SK-N-SH (cell line): ENCODE data around the gene TUT4. TPM values are rescaled to one million over a fixed set of nuclear protein-coding genes. Genes with fewer than 3 reads are reported as not detected.
"Not testable (repeated sequence)": the region's sequence is repeated elsewhere in the genome, so short reads cannot be mapped to it uniquely, and the experiment has no call there.

ENCODE experiments used
- CTCF ChIA-PET: fragments of 300-600, 350-600 bp; formaldehyde crosslinking; extraction: SDS; loops from one replicate; lab custom pipeline; 2021; lab: Yijun Ruan, JAX
- POLR2A ChIA-PET: fragments of 350-600 bp; sonication (Branson Sonifier 250); formaldehyde crosslinking; extraction: SDS; loops from one replicate; lab custom pipeline; 2020; ENCODE audit warnings: antibody characterized with exemption, inconsistent platforms; lab: Yijun Ruan, JAX
- DNase-seq: peaks from one replicate; pipeline ENCODE4 v3.0.0; 2012
- H2AFZ ChIP-seq: fragments of 200-600 bp; sonication (generic); 2 replicates; pipeline ENCODE4 v1.8.1; 2016; ENCODE audit warnings: antibody characterized with exemption, mild to moderate bottlenecking, low read depth
- H3F3A ChIP-seq: fragments of 200-600 bp; sonication (generic); replicated peaks from 2 replicates; pipeline ENCODE3; 2016; ENCODE audit warnings: antibody characterized with exemption, mild to moderate bottlenecking; ENCODE audit not compliant: insufficient read depth
- H3K27ac ChIP-seq, 2 experiments: fragments of 200-500 bp in 1 of 2; fragments of 200-600 bp in 1 of 2; sonication (Bioruptor generic) in 1 of 2; sonication (generic), shearing (Covaris generic) in 1 of 2; 2 replicates each; pipeline versions ENCODE4 v1.5.1 to v1.6.1; 2014 to 2016; ENCODE audit warnings: low read depth in 2 of 2, inconsistent platforms in 1 of 2, low read length in 1 of 2, mild to moderate bottlenecking in 1 of 2, mixed read lengths in 1 of 2
- H3K27me3 ChIP-seq: fragments of 200-600 bp; sonication (generic), shearing (Covaris generic); 2 replicates; pipeline ENCODE4 v1.6.1; 2016; ENCODE audit warnings: mixed run types; ENCODE audit not compliant: insufficient read depth
- H3K36me3 ChIP-seq, 2 experiments: fragments of 200-500 bp in 1 of 2; fragments of 200-600 bp in 1 of 2; sonication (Bioruptor generic) in 1 of 2; sonication (generic) in 1 of 2; replicated peaks in 1 of 2; 2 replicates each; pipeline versions ENCODE3 to v1.5.1; 2014 to 2016; ENCODE audit warnings: low read length in 1 of 2, mild to moderate bottlenecking in 1 of 2; ENCODE audit not compliant: insufficient read depth in 2 of 2, control insufficient read depth in 1 of 2
- H3K4me1 ChIP-seq, 2 experiments: fragments of 200-500 bp in 1 of 2; fragments of 200-600 bp in 1 of 2; sonication (Bioruptor generic) in 1 of 2; sonication (generic), shearing (Covaris generic) in 1 of 2; 2 replicates each; pipeline versions ENCODE4 v1.5.1 to v1.6.1; 2014 to 2016; ENCODE audit warnings: low read depth in 1 of 2, low read length in 1 of 2, mixed run types in 1 of 2; ENCODE audit not compliant: insufficient read depth in 2 of 2, control insufficient read depth in 1 of 2
- H3K4me2 ChIP-seq: fragments of 200-600 bp; sonication (generic), shearing (Covaris generic); 2 replicates; pipeline ENCODE4 v1.6.1; 2017; ENCODE audit warnings: mixed run types
- H3K4me3 ChIP-seq, 2 experiments: fragments of 200-500 bp in 1 of 2; fragments of 200-600 bp in 1 of 2; sonication (Bioruptor generic) in 1 of 2; sonication (generic), shearing (Covaris generic) in 1 of 2; 2 replicates each; pipeline versions ENCODE4 v1.5.1 to v1.8.1; 2014 to 2016; ENCODE audit warnings: low read depth in 2 of 2, inconsistent platforms in 1 of 2, low read length in 1 of 2, mild to moderate bottlenecking in 1 of 2, mixed read lengths in 1 of 2, moderate library complexity in 1 of 2
- H3K79me2 ChIP-seq: fragments of 200-600 bp; sonication (generic); 2 replicates; pipeline ENCODE4 v1.8.1; 2017; ENCODE audit warnings: mild to moderate bottlenecking; ENCODE audit not compliant: insufficient read depth
- H3K9ac ChIP-seq: fragments of 200-600 bp; sonication (generic); 2 replicates; pipeline ENCODE4 v1.6.1; 2017; ENCODE audit warnings: mixed run types
- H3K9me2 ChIP-seq: fragments of 200-600 bp; sonication (generic); 2 replicates; pipeline ENCODE4 v1.6.1; 2017; ENCODE audit warnings: mixed run types
- H3K9me3 ChIP-seq: fragments of 200-600 bp; sonication (generic); 2 replicates; pipeline ENCODE4 v1.6.1; 2017; ENCODE audit warnings: mixed run types, mild to moderate bottlenecking, moderate library complexity
- H4K20me1 ChIP-seq: fragments of 200-600 bp; sonication (generic); 2 replicates; pipeline ENCODE4 v1.6.1; 2017; ENCODE audit warnings: mild to moderate bottlenecking, mixed run types; ENCODE audit not compliant: insufficient read depth
- CHD2 ChIP-seq: fragments of 150-350 bp; IDR thresholded peaks from 2 replicates; pipeline ENCODE4 v1.6.1; 2018; ENCODE audit warnings: low read length; ENCODE audit not compliant: partially characterized antibody
- EZH2phosphoT487 ChIP-seq: fragments of 200-600 bp; sonication (generic); IDR thresholded peaks from 2 replicates; pipeline ENCODE4 v1.6.1; 2017; ENCODE audit warnings: low read depth, mixed run types, mild to moderate bottlenecking, antibody characterized with exemption, moderate library complexity, borderline replicate concordance
- FOSL2 ChIP-seq: IDR thresholded peaks from 2 replicates; pipeline ENCODE4 v1.4.0; 2012; ENCODE audit warnings: low read depth, mild to moderate bottlenecking, moderate library complexity, borderline replicate concordance
- FOXJ3 ChIP-seq: sonication (generic); formaldehyde crosslinking; IDR thresholded peaks from 2 replicates; pipeline ENCODE4 v1.5.1; 2020; ENCODE audit warnings: mild to moderate bottlenecking, missing genetic modification reagents
- FOXM1 ChIP-seq: IDR thresholded peaks from 2 replicates; pipeline ENCODE4 v1.4.0; 2012; ENCODE audit warnings: low read depth, mild to moderate bottlenecking
- GABPA ChIP-seq: IDR thresholded peaks from 2 replicates; pipeline ENCODE4 v1.4.0; 2012; ENCODE audit warnings: low read depth, mild to moderate bottlenecking
- GATA2 ChIP-seq: sonication (generic); formaldehyde crosslinking; IDR thresholded peaks from 2 replicates; pipeline ENCODE4 v1.5.0; 2020; ENCODE audit warnings: mild to moderate bottlenecking, missing genetic modification reagents
- JUND ChIP-seq: IDR thresholded peaks from 2 replicates; pipeline ENCODE4 v1.4.0; 2012
- MAX ChIP-seq: IDR thresholded peaks from 2 replicates; pipeline ENCODE4 v1.4.0; 2012; ENCODE audit warnings: low read depth
- MEF2A ChIP-seq: IDR thresholded peaks from 2 replicates; pipeline ENCODE4 v1.4.0; 2012; ENCODE audit warnings: low read depth, borderline replicate concordance
- NFIC ChIP-seq: IDR thresholded peaks from 2 replicates; pipeline ENCODE4 v1.4.0; 2012; ENCODE audit warnings: borderline replicate concordance
- PBX3 ChIP-seq: IDR thresholded peaks from 2 replicates; pipeline ENCODE4; 2012
- POLR2AphosphoS5 ChIP-seq: IDR thresholded peaks from 2 replicates; pipeline ENCODE4 v1.6.1; 2012; ENCODE audit warnings: low read depth, low read length
- RCOR1 ChIP-seq: fragments of 150-350 bp; IDR thresholded peaks from 2 replicates; pipeline ENCODE4 v1.6.1; 2017; ENCODE audit warnings: antibody characterized with exemption, low read length
- RFX5 ChIP-seq: IDR thresholded peaks from 2 replicates; pipeline ENCODE4 v1.6.1; 2012; ENCODE audit warnings: mild to moderate bottlenecking, improper control_type of control experiment, low read length
- TCF12 ChIP-seq: IDR thresholded peaks from 2 replicates; pipeline ENCODE4 v1.4.0; 2012
- USF1 ChIP-seq: IDR thresholded peaks from 2 replicates; pipeline ENCODE4 v1.4.0; 2012; ENCODE audit warnings: low read depth, borderline replicate concordance
- YY1 ChIP-seq: IDR thresholded peaks from 2 replicates; pipeline ENCODE4 v1.4.0; 2012; ENCODE audit warnings: low read depth, mild to moderate bottlenecking
- WGBS: methylation state at CpG from one replicate; pipeline ENCODE4 v1.1.6; 2017; ENCODE audit warnings: low lambda C conversion rate; 5-methylcytosine and 5-hydroxymethylcytosine counted together
- polyA plus RNA-seq, 3 experiments: library from polyadenylated mRNA; depleted of rRNA; stranded (reverse); fragments of >200 nt; gene quantifications; 2 replicates each; pipeline ENCODE4 v1.2.3, GENCODE V29; 2012
- TF ChIP-seq, protein P1 (sequence below): fragments of 150-350 bp; IDR thresholded peaks from 2 replicates; pipeline ENCODE4 v1.6.1; 2017; ENCODE audit warnings: antibody characterized with exemption, low read length, low read depth, borderline replicate concordance
- TF ChIP-seq, protein P2 (sequence below): IDR thresholded peaks from 2 replicates; pipeline ENCODE4 v1.4.0; 2012; ENCODE audit warnings: low read depth, borderline replicate concordance

TUT4 gene
- polyA plus RNA-seq, 1 of the 3 experiments (the other 2 are of a cell fraction), result 28.3 TPM

DNA sequence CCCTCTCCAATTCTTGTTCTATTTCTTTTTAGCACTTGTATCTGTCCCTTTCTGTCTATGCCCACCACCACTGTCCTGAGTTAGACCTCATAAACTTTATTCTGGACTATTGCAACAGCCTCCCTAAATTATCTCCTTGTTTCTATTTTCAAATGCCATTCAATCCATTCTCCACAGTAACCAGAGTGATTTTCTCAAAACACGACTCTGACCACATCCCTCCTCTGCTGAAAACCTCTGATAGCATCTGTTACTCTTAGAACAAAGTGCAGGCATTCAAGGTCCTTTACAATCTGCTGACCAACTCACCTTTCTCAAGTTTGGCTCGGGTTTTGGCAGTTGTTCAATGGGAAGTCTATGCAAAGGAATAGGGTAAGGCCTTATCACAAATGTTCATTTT lies 26.5 kb upstream of the TUT4 start:
- Histone ChIP-seq H3K4me3 (no peak overlapping the region), H3K27ac (no peak overlapping the region), H3K4me1 (peaks cover 0 to 6% of the 10 kb centered on the region in 2 experiments; a peak in 1 of 4 replicates), H3K4me2 (no peak overlapping the region), H2AFZ (no peak overlapping the region), H3K9ac (no peak overlapping the region), H3K36me3 (no peaks in the 10 kb centered on the region), H3K9me3 (no peaks in the 10 kb centered on the region)
- no peak for DNase-seq
- CTCF ChIA-PET, result interaction anchor here (1.5 kb wide), 1 partner anchor 24 kb away, joined by 3 read pairs; no protein-coding TSS in a partner anchor
- POLR2A ChIA-PET, result no interaction called here
- WGBS, result 62% methylated on average over 2 of the region's 2 CpGs
- no peak for TF ChIP-seq YY1
- TF ChIP-seq, protein P1, sequence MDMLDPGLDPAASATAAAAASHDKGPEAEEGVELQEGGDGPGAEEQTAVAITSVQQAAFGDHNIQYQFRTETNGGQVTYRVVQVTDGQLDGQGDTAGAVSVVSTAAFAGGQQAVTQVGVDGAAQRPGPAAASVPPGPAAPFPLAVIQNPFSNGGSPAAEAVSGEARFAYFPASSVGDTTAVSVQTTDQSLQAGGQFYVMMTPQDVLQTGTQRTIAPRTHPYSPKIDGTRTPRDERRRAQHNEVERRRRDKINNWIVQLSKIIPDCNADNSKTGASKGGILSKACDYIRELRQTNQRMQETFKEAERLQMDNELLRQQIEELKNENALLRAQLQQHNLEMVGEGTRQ, result no peak
- no peak for TF ChIP-seq NFIC
- TF ChIP-seq MEF2A, result no peak
- TF ChIP-seq FOSL2, result no peak
- no peak for TF ChIP-seq GABPA
- TF ChIP-seq FOXJ3 (CRISPR knock-in tag), result no peak
- TF ChIP-seq RFX5, result no peak
- TF ChIP-seq EZH2phosphoT487, result no peak
- TF ChIP-seq POLR2AphosphoS5, result no peak
- TF ChIP-seq CHD2, result no peak
- no peak for TF ChIP-seq RCOR1
- TF ChIP-seq USF1, result no peak
- TF ChIP-seq JUND, result no peak
- TF ChIP-seq PBX3, result no peak
- TF ChIP-seq GATA2 (CRISPR knock-in tag), result no peak
- TF ChIP-seq, protein P2, sequence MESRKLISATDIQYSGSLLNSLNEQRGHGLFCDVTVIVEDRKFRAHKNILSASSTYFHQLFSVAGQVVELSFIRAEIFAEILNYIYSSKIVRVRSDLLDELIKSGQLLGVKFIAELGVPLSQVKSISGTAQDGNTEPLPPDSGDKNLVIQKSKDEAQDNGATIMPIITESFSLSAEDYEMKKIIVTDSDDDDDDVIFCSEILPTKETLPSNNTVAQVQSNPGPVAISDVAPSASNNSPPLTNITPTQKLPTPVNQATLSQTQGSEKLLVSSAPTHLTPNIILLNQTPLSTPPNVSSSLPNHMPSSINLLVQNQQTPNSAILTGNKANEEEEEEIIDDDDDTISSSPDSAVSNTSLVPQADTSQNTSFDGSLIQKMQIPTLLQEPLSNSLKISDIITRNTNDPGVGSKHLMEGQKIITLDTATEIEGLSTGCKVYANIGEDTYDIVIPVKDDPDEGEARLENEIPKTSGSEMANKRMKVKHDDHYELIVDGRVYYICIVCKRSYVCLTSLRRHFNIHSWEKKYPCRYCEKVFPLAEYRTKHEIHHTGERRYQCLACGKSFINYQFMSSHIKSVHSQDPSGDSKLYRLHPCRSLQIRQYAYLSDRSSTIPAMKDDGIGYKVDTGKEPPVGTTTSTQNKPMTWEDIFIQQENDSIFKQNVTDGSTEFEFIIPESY, result no peak
- TF ChIP-seq TCF12, result no peak
- TF ChIP-seq FOXM1, result no peak
- TF ChIP-seq MAX, result no peak
- TF ChIP-seq, all 33 proteins: peak for 0
- Histone ChIP-seq H3F3A (peaks cover 7% of the 10 kb centered on the region), H3K9me2 (no peaks in the 10 kb centered on the region), H3K79me2 (no peaks in the 10 kb centered on the region), H4K20me1 (no peaks in the 10 kb centered on the region), H3K27me3 (no peaks in the 10 kb centered on the region)

DNA sequence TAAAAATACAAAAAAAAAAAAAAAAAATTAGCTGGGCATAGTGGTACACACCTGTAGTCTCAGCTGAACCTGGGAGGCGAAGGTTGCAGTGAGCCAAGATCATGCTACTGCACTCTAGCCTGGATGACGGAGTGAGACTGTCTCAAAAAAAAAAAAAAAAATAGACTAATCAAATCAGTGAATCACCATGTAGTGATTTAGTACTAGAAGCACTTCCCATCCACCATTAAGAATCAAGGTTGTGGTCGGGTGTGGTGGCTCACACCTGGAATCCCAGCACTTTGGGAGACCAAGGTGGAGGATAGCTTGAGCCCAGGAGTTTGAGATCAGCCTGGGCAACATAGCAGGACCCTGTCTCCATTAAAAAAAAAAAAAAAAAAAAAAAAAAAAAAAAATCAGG lies 25.2 kb upstream of the TUT4 start:
- POLR2A ChIA-PET, DNase-seq: not testable (repeated sequence)

More for the DNA sequence above, 25.2 kb upstream of the TUT4 start:
- H3K9me2 ChIP-seq, H3K4me1 ChIP-seq, H3K4me3 ChIP-seq, H3K27me3 ChIP-seq, H3K36me3 ChIP-seq, H3K9me3 ChIP-seq, H3K27ac ChIP-seq, CTCF ChIA-PET, H3K79me2 ChIP-seq, H2AFZ ChIP-seq, H3K4me2 ChIP-seq, H3K9ac ChIP-seq, H4K20me1 ChIP-seq: not testable (repeated sequence)
- peaks cover 13% of the 10 kb centered on the region for H3F3A ChIP-seq
- 79% methylated on average over 3 of the region's 3 CpGs for WGBS
